ENCODE results near the gene LAPTM5.

LAPTM5 gene

GRCh38 chr1:30779294-30780071 is 21.9 kb upstream of the LAPTM5 start:
- H3K27ac Mint-ChIP-seq = no peak overlapping the region
- no peaks in the 10 kb centered on the region for H3K36me3 Mint-ChIP-seq
- peaks cover 19% of the 10 kb centered on the region for H3K4me1 Mint-ChIP-seq (ENCODE audit: low read depth)
- no peaks in the 10 kb centered on the region for H3K27me3 Mint-ChIP-seq
- no peaks in the 10 kb centered on the region for H3K9me3 Mint-ChIP-seq (ENCODE audit: low read depth)
- no peak overlapping the region for H3K4me3 Mint-ChIP-seq

- Mint-ChIP-seq H3K4me1 (ENCODE audit: low read depth) (peaks cover 19% of the 10 kb centered on the region), H3K36me3 (no peaks in the 10 kb centered on the region), H3K27me3 (no peaks in the 10 kb centered on the region), H3K27ac (no peak overlapping the region), H3K4me3 (no peak overlapping the region), H3K9me3 (ENCODE audit: low read depth) (no peaks in the 10 kb centered on the region)
Measured at GRCh38 chr1:30778979-30779293, 21.4 kb upstream of the LAPTM5 start.

GRCh38 chr1:30778154-30778978 is 20.8 kb upstream of the LAPTM5 start:
- H3K36me3 Mint-ChIP-seq = no peaks in the 10 kb centered on the region
- H3K4me1 Mint-ChIP-seq (ENCODE audit: low read depth) = peaks cover 19% of the 10 kb centered on the region
- H3K9me3 Mint-ChIP-seq (ENCODE audit: low read depth) = no peaks in the 10 kb centered on the region
- H3K4me3 Mint-ChIP-seq = no peak overlapping the region
- no peaks in the 10 kb centered on the region for H3K27me3 Mint-ChIP-seq
- no peak overlapping the region for H3K27ac Mint-ChIP-seq

- no peak overlapping the region for H3K4me3 Mint-ChIP-seq
- no peaks in the 10 kb centered on the region for H3K36me3 Mint-ChIP-seq
- no peaks in the 10 kb centered on the region for H3K27me3 Mint-ChIP-seq
- no peak overlapping the region for H3K27ac Mint-ChIP-seq
- peaks cover 19% of the 10 kb centered on the region for H3K4me1 Mint-ChIP-seq (ENCODE audit: low read depth)
- no peaks in the 10 kb centered on the region for H3K9me3 Mint-ChIP-seq (ENCODE audit: low read depth)
Measured at GRCh38 chr1:30777904-30778153, 20.3 kb upstream of the LAPTM5 start.

GRCh38 chr1:30777060-30777903 is 19.7 kb upstream of the LAPTM5 start:
- Mint-ChIP-seq H3K27me3 (no peaks in the 10 kb centered on the region), H3K4me3 (no peak overlapping the region), H3K4me1 (ENCODE audit: low read depth) (peaks cover 14% of the 10 kb centered on the region), H3K9me3 (ENCODE audit: low read depth) (no peaks in the 10 kb centered on the region), H3K36me3 (no peaks in the 10 kb centered on the region), H3K27ac (no peak overlapping the region)

GRCh38 chr1:30776097-30777059 is 18.8 kb upstream of the LAPTM5 start:
- H3K27me3 Mint-ChIP-seq = no peaks in the 10 kb centered on the region
- H3K4me1 Mint-ChIP-seq (ENCODE audit: low read depth) = peaks cover 14% of the 10 kb centered on the region
- H3K27ac Mint-ChIP-seq = no peak overlapping the region
- H3K9me3 Mint-ChIP-seq (ENCODE audit: low read depth) = no peaks in the 10 kb centered on the region
- no peaks in the 10 kb centered on the region for H3K36me3 Mint-ChIP-seq
- H3K4me3 Mint-ChIP-seq = no peak overlapping the region

- Mint-ChIP-seq H3K27ac (no peak overlapping the region), H3K4me3 (no peak overlapping the region), H3K9me3 (ENCODE audit: low read depth) (no peaks in the 10 kb centered on the region), H3K27me3 (no peaks in the 10 kb centered on the region), H3K36me3 (no peaks in the 10 kb centered on the region), H3K4me1 (ENCODE audit: low read depth) (peaks cover 14% of the 10 kb centered on the region)
Measured at GRCh38 chr1:30775433-30775975, 17.9 kb upstream of the LAPTM5 start.

- Mint-ChIP-seq H3K36me3 (no peaks in the 10 kb centered on the region), H3K4me1 (ENCODE audit: low read depth) (peaks cover 14% of the 10 kb centered on the region), H3K9me3 (ENCODE audit: low read depth) (no peaks in the 10 kb centered on the region), H3K27me3 (no peaks in the 10 kb centered on the region), H3K4me3 (no peak overlapping the region), H3K27ac (no peak overlapping the region)
Measured at GRCh38 chr1:30774550-30775432, 17.2 kb upstream of the LAPTM5 start.

GRCh38 chr1:30773722-30774358 is 16.3 kb upstream of the LAPTM5 start:
- H3K36me3 Mint-ChIP-seq = no peaks in the 10 kb centered on the region
- H3K27ac Mint-ChIP-seq = no peak overlapping the region
- H3K27me3 Mint-ChIP-seq = no peaks in the 10 kb centered on the region
- no peak overlapping the region for H3K4me3 Mint-ChIP-seq
- H3K9me3 Mint-ChIP-seq (ENCODE audit: low read depth) = no peaks in the 10 kb centered on the region
- peaks cover 7% of the 10 kb centered on the region for H3K4me1 Mint-ChIP-seq (ENCODE audit: low read depth)

GRCh38 chr1:30771005-30771404 is 13.4 kb upstream of the LAPTM5 start:
- no peaks in the 10 kb centered on the region for H3K27me3 Mint-ChIP-seq
- H3K4me3 Mint-ChIP-seq = no peak overlapping the region
- peaks cover 12% of the 10 kb centered on the region for H3K4me1 Mint-ChIP-seq (ENCODE audit: low read depth)
- H3K27ac Mint-ChIP-seq = no peak overlapping the region
- no peaks in the 10 kb centered on the region for H3K9me3 Mint-ChIP-seq (ENCODE audit: low read depth)
- H3K36me3 Mint-ChIP-seq = no peaks in the 10 kb centered on the region

GRCh38 chr1:30770150-30770549 is 12.6 kb upstream of the LAPTM5 start:
- no peak overlapping the region for H3K27ac Mint-ChIP-seq
- H3K4me1 Mint-ChIP-seq (ENCODE audit: low read depth) = peaks cover 21% of the 10 kb centered on the region
- no peaks in the 10 kb centered on the region for H3K27me3 Mint-ChIP-seq
- H3K4me3 Mint-ChIP-seq = no peak overlapping the region
- H3K9me3 Mint-ChIP-seq (ENCODE audit: low read depth) = no peaks in the 10 kb centered on the region
- H3K36me3 Mint-ChIP-seq = no peaks in the 10 kb centered on the region

GRCh38 chr1:30768830-30769718 is 11.5 kb upstream of the LAPTM5 start:
- Mint-ChIP-seq H3K4me3 (no peak overlapping the region), H3K36me3 (no peaks in the 10 kb centered on the region), H3K9me3 (ENCODE audit: low read depth) (no peaks in the 10 kb centered on the region), H3K27me3 (no peaks in the 10 kb centered on the region), H3K4me1 (ENCODE audit: low read depth) (peaks cover 28% of the 10 kb centered on the region), H3K27ac (no peak overlapping the region)

All from activated naive CD8-positive, alpha-beta T cell (primary cell).